Superior temporal gyrus (tissue), 1 donor: Measurements from ENCODE around the gene PSPN.

Experiments
- DNase-seq: peaks from one replicate; pipeline ENCODE4 v3.0.0-alpha.2; 2016; ENCODE audit errors: extremely low spot score

Gene PSPN

GRCh38 chr19:6325614-6326013, 50.1 kb downstream of the PSPN start:
- no peak for DNase-seq
